Measurements from ENCODE around the gene CCDC6.
"Not testable (repeated sequence)": the region's sequence is repeated elsewhere in the genome, so short reads cannot be mapped to it uniquely, and the experiment has no call there.

Gene CCDC6

GRCh38 chr10:59812519-59813122 lies 93.7 kb downstream of the CCDC6 start:
- DNase-seq (ENCODE audit: low read depth): no peak

DNA sequence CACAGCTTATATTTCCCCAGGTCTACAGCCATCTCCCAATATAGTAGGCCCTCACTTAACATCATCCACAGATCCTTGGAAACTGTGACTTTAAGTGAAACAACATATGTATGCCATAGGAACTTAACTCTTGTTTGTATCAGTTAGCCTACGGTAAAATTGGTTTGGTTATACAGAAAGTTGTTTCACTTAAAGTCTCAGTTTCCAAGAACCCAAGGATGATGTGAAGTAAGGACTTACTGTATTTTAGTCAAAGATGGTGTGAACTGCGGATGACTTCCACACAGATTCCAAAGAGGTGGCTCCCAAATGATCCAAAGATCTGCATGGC lies 96.7 kb downstream of the CCDC6 start:
- DNase-seq (ENCODE audit: low read depth): no peak

DNA sequence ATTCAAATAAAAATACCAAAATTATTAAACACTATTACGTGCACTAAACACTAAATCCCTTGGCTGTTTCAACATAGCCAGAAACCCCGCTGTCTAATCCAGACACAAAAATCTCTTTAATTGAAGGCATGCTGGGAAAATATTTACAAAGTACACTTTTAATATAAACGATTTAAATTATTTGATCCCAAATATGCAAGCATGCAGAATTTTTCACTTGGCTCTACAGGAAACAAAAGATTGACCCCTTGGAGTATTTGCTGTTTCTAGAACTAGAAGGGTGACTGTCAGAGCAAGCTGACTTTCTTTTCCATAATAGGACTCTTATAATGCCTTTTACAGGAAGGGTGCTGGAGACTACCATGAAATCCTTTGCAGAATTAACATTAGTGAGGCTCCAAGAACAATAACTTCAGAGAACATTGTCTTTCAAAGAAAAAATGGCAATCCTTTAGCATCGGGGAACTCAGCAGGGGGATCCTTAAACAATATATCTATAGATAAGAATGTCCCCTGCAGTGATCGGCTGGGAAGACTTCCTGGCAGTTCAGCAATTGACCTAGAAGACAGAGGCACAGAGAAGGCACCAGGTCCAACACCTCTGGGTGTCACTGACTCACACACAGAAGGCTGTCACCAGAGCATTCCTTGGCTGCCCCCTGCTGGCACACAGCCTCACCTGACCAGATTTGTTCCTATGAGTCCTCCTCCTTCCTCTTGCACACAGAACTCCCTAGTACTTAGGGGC lies 97.3 kb downstream of the CCDC6 start:
- DNase-seq (ENCODE audit: low read depth): peak; percentile 31

GRCh38 chr10:59807629-59808620 lies 98.4 kb downstream of the CCDC6 start:
- no peak for DNase-seq (ENCODE audit: low read depth)

- no peak for DNase-seq (ENCODE audit: low read depth)
Measured at GRCh38 chr10:59805014-59805413, 101.3 kb downstream of the CCDC6 start.

GRCh38 chr10:59804220-59804619 lies 102.1 kb downstream of the CCDC6 start:
- DNase-seq (ENCODE audit: low read depth): no peak

DNA sequence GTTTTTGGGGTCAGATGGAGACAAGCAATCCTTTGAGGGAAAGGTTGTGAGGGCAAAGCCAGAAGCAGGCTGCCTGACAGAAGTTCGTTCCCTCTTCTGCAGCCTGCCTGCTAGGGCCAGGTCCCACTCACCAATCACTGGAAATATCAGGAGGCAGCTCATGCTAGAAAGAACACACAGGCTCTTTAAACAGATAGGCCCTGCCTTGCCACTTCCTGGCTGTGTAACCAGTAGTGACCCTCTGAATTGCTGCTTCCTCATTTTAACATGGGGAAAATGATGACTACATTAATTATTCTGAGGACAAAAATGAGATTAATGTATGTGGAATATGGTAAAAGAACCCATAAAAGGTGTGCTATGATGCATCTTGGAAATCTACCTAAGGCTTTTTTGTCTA lies 102.6 kb downstream of the CCDC6 start:
- no peak for DNase-seq (ENCODE audit: low read depth)

DNA sequence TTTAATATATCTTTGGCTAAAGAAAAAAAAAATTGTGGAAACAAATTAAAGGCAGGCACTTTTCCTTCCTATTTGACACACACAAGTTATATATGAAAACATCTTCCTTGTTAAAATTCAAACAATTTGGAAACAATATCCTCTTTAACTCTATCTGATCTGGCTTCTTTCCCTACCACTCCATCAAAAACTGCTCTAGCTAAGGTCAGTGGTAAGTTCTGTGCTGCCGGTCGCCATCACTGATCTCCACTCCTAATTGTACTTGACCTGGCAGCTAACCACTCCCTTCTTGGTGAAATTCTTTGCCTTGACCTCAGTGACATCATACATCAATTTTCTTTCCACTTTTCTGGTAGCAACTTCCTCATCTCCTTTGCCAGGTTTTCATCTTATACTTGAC lies 105.2 kb downstream of the CCDC6 start:
- no peak for DNase-seq (ENCODE audit: low read depth)

GRCh38 chr10:59799421-59799820 lies 106.9 kb downstream of the CCDC6 start:
- no peak for DNase-seq (ENCODE audit: low read depth)

DNA sequence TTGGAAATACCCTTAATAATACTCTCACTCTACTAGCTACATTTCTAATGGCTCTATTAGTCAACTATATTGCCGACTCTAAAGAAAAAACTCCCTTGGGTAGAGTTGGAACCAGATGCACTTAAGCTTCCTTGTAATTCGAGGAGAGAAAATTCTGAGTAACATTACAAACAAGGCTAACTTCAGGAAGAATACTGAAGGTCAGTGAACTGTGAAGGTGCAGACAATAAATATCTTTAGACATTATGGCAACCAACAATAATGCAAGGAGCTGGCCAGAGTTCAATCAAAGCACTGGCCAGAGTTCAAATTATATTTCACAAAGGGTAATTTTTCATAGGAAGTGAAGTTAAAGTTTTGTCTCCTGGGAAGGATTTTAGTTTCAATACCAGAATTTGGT lies 112.4 kb downstream of the CCDC6 start:
- DNase-seq (ENCODE audit: low read depth): no peak

- no peak for DNase-seq (ENCODE audit: low read depth)
Measured at GRCh38 chr10:59792812-59793211, 113.5 kb downstream of the CCDC6 start.

GRCh38 chr10:59791601-59792000 lies 114.8 kb downstream of the CCDC6 start:
- no peak for DNase-seq (ENCODE audit: low read depth)

DNA sequence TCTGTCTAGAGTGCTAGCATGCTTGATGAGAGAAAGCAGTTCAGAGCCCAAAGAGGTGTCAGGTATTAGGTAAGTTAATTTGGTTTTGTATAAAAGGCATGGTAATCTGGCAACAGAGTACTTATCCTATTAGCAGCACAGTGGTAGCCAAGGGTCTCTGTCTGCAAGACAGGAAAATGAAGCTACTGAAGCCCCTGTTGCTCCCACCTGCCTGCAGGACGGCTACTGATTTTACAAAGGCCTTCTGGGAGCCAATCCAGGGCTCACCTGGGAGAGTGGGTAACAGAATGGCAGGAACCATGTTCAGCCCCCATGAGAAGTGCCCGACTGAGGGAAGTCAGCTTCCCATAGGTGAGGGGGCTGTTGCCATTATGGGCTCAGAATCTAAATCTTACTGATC lies 116.3 kb downstream of the CCDC6 start:
- DNase-seq (ENCODE audit: low read depth): not testable (repeated sequence)

- not testable (repeated sequence) for DNase-seq (ENCODE audit: low read depth)
Measured at GRCh38 chr10:59788914-59789313, 117.4 kb downstream of the CCDC6 start.

GRCh38 chr10:59787032-59787431 lies 119.3 kb downstream of the CCDC6 start:
- DNase-seq (ENCODE audit: low read depth): not testable (repeated sequence)

- not testable (repeated sequence) for DNase-seq (ENCODE audit: low read depth)
Measured at GRCh38 chr10:59785476-59785875, 120.9 kb downstream of the CCDC6 start.

DNA sequence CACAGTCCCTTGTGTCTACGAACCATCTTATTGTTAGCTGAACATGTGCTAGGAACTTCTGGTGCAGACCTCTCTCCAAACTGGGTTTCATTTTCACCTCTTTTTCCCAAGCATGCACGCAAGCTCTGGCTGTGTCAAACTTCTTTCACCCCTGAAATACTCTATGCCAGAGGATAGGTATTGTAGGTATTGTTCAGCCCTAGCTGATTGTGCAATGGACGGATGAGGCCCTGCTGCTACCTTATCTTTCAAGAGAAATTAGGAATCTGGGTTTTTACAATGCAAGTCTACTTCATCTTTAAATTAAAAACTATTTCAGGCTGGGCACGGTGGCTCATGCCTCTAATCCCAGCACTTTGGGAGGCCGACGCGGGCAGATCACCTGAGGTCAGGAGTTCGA lies 124.8 kb downstream of the CCDC6 start:
- DNase-seq (ENCODE audit: low read depth): no peak

DNA sequence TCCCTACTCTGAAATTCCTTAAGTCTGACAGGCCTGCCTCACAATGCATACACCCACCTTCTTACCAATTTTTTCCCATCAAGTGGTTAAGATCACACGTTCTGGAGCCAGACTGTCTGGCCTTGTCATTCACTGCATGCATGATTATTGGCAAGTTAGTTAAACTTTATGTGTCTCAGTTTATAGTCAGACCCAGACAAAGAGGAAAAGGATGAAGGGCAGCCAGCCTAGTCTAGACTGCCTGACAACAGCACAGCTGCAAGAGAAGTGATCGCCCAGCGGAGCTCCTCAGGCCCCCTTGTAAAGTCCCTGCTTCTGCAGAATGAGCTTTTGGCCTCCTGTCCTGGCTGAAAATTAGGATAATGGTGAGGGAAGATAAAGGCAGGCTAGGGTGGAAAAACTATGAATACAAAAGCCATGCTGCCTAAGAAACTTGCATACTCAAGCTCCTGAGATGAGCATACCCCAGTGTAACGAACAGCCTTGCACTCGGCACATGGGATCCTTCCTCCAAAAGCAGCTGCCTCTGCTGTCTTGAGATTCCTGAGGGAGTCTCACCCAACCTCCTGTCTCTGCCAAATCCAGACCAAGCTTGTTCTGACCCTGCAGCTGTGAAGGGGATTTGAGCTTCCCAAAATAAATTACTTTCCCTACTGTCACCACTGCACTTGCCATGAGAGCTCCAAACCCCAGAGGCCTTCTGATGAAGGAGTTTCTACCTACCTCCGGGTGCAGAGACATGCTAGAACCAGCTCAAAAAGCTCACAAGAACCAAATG lies 126.4 kb downstream of the CCDC6 start:
- no peak for DNase-seq (ENCODE audit: low read depth)

GRCh38 chr10:59774451-59774850 lies 131.9 kb downstream of the CCDC6 start:
- DNase-seq (ENCODE audit: low read depth): no peak

DNA sequence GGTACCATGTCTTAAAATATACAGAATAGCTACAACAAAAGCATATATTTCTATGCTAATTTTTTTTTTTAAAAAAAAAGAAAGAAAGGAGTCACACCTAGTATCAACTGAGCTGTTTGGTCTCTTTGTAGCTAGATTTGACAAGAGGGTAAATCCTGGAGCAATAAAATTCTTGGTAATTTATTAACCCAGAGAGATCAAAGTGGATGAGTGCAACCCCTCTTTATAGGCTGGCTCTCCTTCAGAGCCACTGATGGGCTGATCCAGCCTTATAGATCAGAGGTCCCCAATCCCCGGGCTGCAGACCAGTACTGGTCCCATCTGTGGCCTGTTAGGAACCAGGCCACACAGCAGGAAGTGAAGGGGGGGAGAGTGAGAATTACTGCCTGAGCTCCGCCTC lies 133.3 kb downstream of the CCDC6 start:
- no peak for DNase-seq (ENCODE audit: low read depth)

DNA sequence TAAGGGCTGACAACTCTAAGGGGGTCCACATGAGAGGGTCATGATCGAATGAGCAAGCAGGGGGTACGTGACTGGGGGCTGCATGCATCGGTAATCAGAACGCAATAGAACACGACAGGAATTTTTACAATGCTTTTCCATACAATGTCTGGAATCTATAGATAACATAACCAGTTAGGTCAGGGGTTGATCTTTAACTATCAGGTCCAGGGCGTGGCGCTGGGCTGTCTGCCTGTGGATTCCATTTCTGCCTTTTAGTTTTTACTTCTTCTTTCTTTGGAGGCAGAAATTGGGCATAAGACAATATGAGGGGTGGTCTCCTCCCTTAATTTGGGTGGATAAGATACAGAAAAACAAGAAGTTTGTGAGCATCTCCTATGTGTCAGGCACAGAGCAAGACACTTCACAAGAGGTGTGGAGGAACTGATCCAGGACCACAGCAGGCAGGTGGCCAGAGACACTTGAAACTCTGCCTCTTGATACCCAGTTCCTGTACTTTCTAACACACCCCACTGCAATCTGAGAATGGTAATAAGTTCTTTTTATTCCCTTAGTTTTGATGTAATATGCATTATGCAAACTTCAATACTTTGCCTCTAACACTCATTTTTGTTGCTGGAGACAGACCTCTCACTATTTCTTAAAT lies 135.1 kb downstream of the CCDC6 start:
- DNase-seq (ENCODE audit: low read depth): no peak

GRCh38 chr10:59770689-59771088 lies 135.7 kb downstream of the CCDC6 start:
- DNase-seq (ENCODE audit: low read depth): no peak

All from fibroblast of the conjunctiva (primary cell).